Heart left ventricle (tissue), 16 donors: ENCODE data around the gene MPPED1. TPM values are rescaled to one million over a fixed set of nuclear protein-coding genes. Genes with fewer than 3 reads are reported as not detected.
A peak's percentile ranks its signal among the peaks of the same experiment; 100 is the strongest.

Experiments used
- ATAC-seq, 4 donors: fragments of 200-7000 bp; cut with Tn5 transposase; one replicate each; pipeline ENCODE4 v1.9.1; 2020 to 2022; ENCODE audit warnings: moderate library complexity in 4 of 4, mild to moderate bottlenecking in 3 of 4, moderate number of reproducible peaks in 1 of 4
- DNase-seq, 5 donors: peaks; one replicate each; pipeline ENCODE4 v3.0.0-alpha.2; 2020
- H3K27ac ChIP-seq, 12 donors: fragments of 200-600 bp; sonication (generic) in 4 of 12; one replicate each; pipeline versions ENCODE4 v1.5.0 to v1.8.0; 2016 to 2022; ENCODE audit warnings: mild to moderate bottlenecking in 2 of 12
- H3K27me3 ChIP-seq, 9 donors: fragments of 200-600 bp; sonication (generic) in 2 of 9; one replicate each; pipeline versions ENCODE4 v1.5.1 to v1.8.0; 2016 to 2022; ENCODE audit warnings: mild to moderate bottlenecking in 3 of 9
- H3K36me3 ChIP-seq, 9 donors: fragments of 200-600 bp; sonication (generic) in 2 of 9; one replicate each; pipeline versions ENCODE4 v1.5.0 to v1.8.0; 2018 to 2022; ENCODE audit warnings: mild to moderate bottlenecking in 2 of 9
- H3K4me1 ChIP-seq, 12 donors: fragments of 200-600 bp; sonication (generic) in 4 of 12; one replicate each; pipeline versions ENCODE4 v1.5.0 to v1.8.0; 2016 to 2022; ENCODE audit warnings: mild to moderate bottlenecking in 3 of 12
- H3K4me3 ChIP-seq, 12 donors: fragments of 200-600 bp; sonication (generic) in 4 of 12; one replicate each; pipeline versions ENCODE4 v1.5.0 to v1.8.0; 2017 to 2022; ENCODE audit warnings: mild to moderate bottlenecking in 9 of 12, moderate library complexity in 4 of 12
- H3K9me3 ChIP-seq, 12 donors: fragments of 200-600 bp; sonication (generic) in 4 of 12; one replicate each; pipeline versions ENCODE4 v1.5.0 to v1.8.0; 2016 to 2022; ENCODE audit warnings: mild to moderate bottlenecking in 1 of 12
- CTCF ChIP-seq, 12 donors: fragments of 200-600 bp; sonication (generic) in 4 of 12; IDR thresholded peaks; one replicate each; pipeline versions ENCODE4 v1.5.0 to v1.8.0; 2018 to 2022; ENCODE audit warnings: antibody characterized with exemption in 12 of 12, mild to moderate bottlenecking in 5 of 12
- POLR2A ChIP-seq, 2 donors: fragments of 450-650 bp; IDR thresholded peaks; one replicate each; pipeline ENCODE4 v1.6.1; 2017; ENCODE audit warnings: antibody characterized with exemption in 2 of 2, mild to moderate bottlenecking in 2 of 2, moderate library complexity in 2 of 2
- WGBS, 4 donors: extraction: QIAGEN DNeasy Blood & Tissue Kit in 2 of 4; methylation state at CpG; one replicate each; pipeline versions ENCODE4 v1.1.5 to v1.1.7; 2013 to 2018; 5-methylcytosine and 5-hydroxymethylcytosine counted together
- intact Hi-C, 10 donors: fragments of 100-400 bp; cut with DNase I; formaldehyde crosslinking; loops; one replicate each; pipeline versions ENCODE4 v1.11.1 to v1.14.2; 2022
- polyA plus RNA-seq, 2 donors: library from polyadenylated mRNA; stranded (reverse); fragments of 200-250 nt; gene quantifications; one replicate each; pipeline ENCODE4 v1.2.3, GENCODE V29; 2013
- total RNA-seq, 9 donors: library from RNA; depleted of rRNA in 2 of 9; stranded (reverse); fragments of >200 nt in 2 of 9; fragmentation: NEBNext Ultra II Directional in 3 of 9; extraction: Animal tissue kit (Norgen Biotek cat#: 25700) in 3 of 9; gene quantifications; one replicate each; pipeline versions ENCODE4 v1.1.0 to v1.2.4, GENCODE V29; 2016 to 2023
- donor health status: ischemic (EF 13 %, LVEDD 7.1; RV severe dilation, severe dysfunction).
- donor health status: healthy with polysubstance abuse.
- donor health status: DM: no; HTN: yes; CAD: no.
- donor health status: DM: no; HTN: no; CAD: no.
- donor health status: ischemic (EF 25% LVEDD 6.9; RV normal size, moderate dysfunction).
- donor health status: ischemic (EF 25% LVEDD 5.7; RV mildly dilated, moderate dysfunction).
- donor health status: healthy.
- donor health status: DM: yes; HTN: yes; CAD: no.
- donor health status: ischemic (EF 35%, LVEDD 5.7; RV mildly dilated, moderate dysfunction).
- donor health status: nonischemic (EF 11% LVEDD 7.7; RV severe dilation, severe dysfunction).
- donor health status: DM: yes; HTN: yes; CAD: no.
- donor health status: PGD.
- donor health status: ischemic (EF 29% LVEDD 5.4; RV normal size, mild dysfunction).
- donor health status: nonischemic (EF 23%, LVEDD 6.1; RV moderate dilation, normal function).

The MPPED1 gene
- total and polyA plus RNA-seq, 11 donors, result 0.12 TPM; not detected in 10

DNA sequence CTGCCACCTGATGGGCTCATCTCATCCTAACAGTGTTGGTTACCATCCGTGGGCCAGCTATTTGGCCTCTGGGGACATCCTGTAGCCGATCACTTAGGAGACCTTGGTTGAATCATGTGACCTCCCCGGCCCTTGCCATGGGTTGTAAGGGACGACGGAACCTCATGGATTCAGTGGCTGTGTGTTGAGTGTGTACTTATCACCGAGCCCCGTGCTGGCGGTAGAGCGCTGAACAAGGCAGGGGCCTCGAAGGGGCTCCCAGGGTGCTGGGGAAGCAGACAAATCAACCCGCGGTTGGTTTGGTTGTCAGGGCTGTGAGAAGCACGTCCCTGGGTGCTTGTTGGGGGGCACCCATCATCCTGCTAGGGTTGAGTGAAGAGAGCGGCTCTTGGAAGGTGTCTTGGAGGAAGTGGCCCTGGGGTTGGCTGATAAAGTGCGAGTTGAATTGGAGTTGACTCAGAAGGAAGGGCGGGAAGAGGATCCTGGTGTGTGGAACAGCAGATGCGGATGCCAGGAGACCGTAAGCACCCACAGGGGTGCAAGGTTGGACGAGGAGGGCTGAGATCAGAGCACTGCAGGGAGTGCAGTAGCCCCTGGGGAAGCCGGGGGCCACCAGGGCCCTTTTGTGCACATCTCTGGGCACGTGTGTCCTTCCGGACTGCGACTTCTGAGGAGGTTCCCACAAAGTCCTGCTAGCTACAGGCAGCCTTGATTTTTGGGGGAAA is 53.6 kb downstream of the MPPED1 start:
- Histone ChIP-seq H3K36me3 (no peaks in the 10 kb centered on the region), H3K27me3 (peaks cover 0 to 36% (median 3%) of the 10 kb centered on the region in 9 donors), H3K4me1 (no peaks in the 10 kb centered on the region), H3K9me3 (peaks cover 0 to 26% (median 6%) of the 10 kb centered on the region in 12 donors), H3K4me3 (no peak overlapping the region), H3K27ac (no peak overlapping the region)
- 70 to 84% (median 82%) methylated on average over 18 to 23 of the region's 23 CpGs for WGBS, 4 donors
- TF ChIP-seq POLR2A (IDR thresholded peaks at IDR 0.05), result no peak
- TF ChIP-seq CTCF (IDR thresholded peaks at IDR 0.05), result no peak
- DNase-seq, result no peak
- intact Hi-C loops, result no loop called here
- ATAC-seq, result no peak

DNA sequence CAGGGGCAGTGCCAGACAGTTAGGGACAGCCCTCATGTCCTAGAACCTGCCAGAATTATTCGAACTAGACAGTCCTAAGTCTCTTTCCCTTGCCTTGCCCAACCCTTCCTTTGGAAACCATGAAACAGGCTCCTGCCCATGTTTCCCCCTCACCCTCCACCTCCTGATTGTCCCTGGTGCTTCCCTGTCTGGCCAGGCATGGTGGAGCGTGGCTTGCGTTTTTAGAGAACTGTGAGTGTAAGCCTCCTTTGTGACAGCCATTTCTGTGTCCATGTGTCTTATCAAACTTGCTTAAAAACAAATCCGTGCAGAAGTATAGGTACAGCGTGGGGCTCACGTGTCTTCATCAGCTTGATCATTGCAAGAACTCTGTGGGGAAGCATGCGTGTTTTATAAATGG is 54.9 kb downstream of the MPPED1 start:
- Histone ChIP-seq H3K4me1 (no peaks in the 10 kb centered on the region), H3K27me3 (peaks cover 0 to 48% (median 3%) of the 10 kb centered on the region in 9 donors), H3K9me3 (peaks cover 0 to 15% (median 6%) of the 10 kb centered on the region in 12 donors), H3K4me3 (no peak overlapping the region), H3K27ac (no peak overlapping the region), H3K36me3 (no peaks in the 10 kb centered on the region)
- no peak for TF ChIP-seq CTCF (IDR thresholded peaks at IDR 0.05)
- no peak for TF ChIP-seq POLR2A (IDR thresholded peaks at IDR 0.05)
- ATAC-seq (no peak), DNase-seq (no peak)
- intact Hi-C loops, result no loop called here
- 73 to 83% (median 76%) methylated on average over 7 of the region's 7 CpGs for WGBS, 4 donors

DNA sequence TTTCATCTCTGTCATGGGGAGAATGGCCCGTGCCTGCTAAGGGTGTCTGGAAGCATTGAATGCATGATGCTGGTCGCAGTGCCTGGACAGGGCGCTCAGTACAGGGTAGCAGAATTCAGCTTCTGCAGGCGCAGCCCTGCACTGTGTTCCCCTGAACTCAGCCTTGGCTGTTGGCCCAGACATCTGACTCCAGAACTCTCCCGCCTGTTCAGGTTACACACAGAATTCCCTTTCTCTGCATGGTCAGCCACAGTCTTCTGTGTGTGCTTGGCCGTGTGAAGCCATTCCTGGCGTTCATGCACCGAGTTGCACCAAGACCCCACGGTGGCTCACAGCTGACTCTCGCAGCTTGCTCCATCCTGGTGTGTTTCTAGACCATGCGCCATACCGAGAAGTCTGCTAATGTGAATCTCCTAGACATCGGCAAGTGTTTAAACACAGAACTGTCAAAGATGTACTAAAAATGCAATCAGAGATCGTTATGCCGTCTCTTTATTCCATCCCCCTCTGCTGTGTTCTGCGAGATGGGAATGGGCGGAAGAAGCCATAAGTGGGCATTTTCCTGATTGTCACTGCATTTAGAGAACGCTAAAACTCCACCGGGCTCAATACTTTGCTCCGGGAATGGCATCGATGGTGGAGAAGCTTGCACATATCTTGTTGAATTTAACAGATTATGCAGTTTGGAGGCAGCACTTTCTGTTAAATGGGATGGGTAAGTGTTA is 55.6 kb downstream of the MPPED1 start:
- ATAC-seq (peak in 1 of 4 donors; percentile 40), DNase-seq (no peak)
- intact Hi-C loops, result no loop called here
- Histone ChIP-seq H3K4me3 (no peak overlapping the region), H3K27me3 (peaks cover 0 to 55% (median 3%) of the 10 kb centered on the region in 9 donors), H3K9me3 (peaks cover 0 to 12% (median 6%) of the 10 kb centered on the region in 12 donors), H3K36me3 (no peaks in the 10 kb centered on the region), H3K4me1 (no peaks in the 10 kb centered on the region), H3K27ac (no peak overlapping the region)
- TF ChIP-seq CTCF (IDR thresholded peaks at IDR 0.05) (no peak), POLR2A (IDR thresholded peaks at IDR 0.05) (no peak)
- WGBS, 4 donors, result 68 to 79% (median 77%) methylated on average over 21 of the region's 21 CpGs

DNA sequence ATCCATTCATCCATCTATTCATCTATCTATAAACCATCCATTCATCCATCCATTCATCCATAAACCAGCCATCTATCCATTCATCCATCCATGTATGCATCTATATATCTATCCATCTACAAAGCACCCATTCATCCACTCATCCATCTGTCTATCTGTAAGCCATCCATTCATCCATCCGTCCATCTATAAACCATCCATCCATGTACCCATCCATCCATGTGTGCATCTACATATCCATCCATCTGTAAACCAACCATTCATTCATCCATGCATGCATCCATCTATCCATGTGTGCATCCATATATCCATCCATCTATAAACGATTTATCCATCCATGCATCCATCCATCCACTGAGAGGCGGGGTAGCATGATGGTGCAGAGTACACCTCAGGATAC is 58.4 kb downstream of the MPPED1 start:
- intact Hi-C loops, result no loop called here
- H3K36me3 ChIP-seq, result no peaks in the 10 kb centered on the region
- H3K4me3 ChIP-seq, result no peak overlapping the region
- WGBS, 4 donors, result 83 to 88% (median 86%) methylated on average over 3 of the region's 3 CpGs
- DNase-seq, result no peak
- TF ChIP-seq CTCF (IDR thresholded peaks at IDR 0.05) (no peak), POLR2A (IDR thresholded peaks at IDR 0.05) (no peak)
- H3K27ac ChIP-seq, result no peak overlapping the region
- no peaks in the 10 kb centered on the region for H3K9me3 ChIP-seq
- no peak for ATAC-seq
- no peaks in the 10 kb centered on the region for H3K4me1 ChIP-seq
- peaks cover 0 to 47% (median 3%) of the 10 kb centered on the region in 9 donors for H3K27me3 ChIP-seq
